ENCODE measurements around the gene DCUN1D2.

Gene DCUN1D2

GRCh38 chr13:113417836-113418721 lies 72.4 kb downstream of the DCUN1D2 start:
- Histone ChIP-seq H3K27me3 (peaks cover 30 to 55% (median 41%) of the 10 kb centered on the region in 11 experiments), H3K9ac (peak overlapping the region in 3 of 11 experiments; percentile 24 to 58 (median 46); a peak in 4 of 22 replicates), H3K4me1 (peaks cover 71 to 87% (median 78%) of the 10 kb centered on the region in 10 experiments), H3K4me2 (peak overlapping the region; percentile 78 to 92 (median 87)), H3K27ac (peak overlapping the region in 1 of 11 experiments; percentile 26; a peak in 1 of 22 replicates), H3K36me3 (peaks cover 0 to 7% (median 5%) of the 10 kb centered on the region in 11 experiments; a peak in 13 of 22 replicates), H3K4me3 (peak overlapping the region in 1 of 10 experiments; percentile 25; a peak in 1 of 20 replicates), H3K9me3 (replicated peaks in 1 of 11) (peaks cover 0 to 5% (median 0%) of the 10 kb centered on the region in 11 experiments; a peak in 7 of 22 replicates), H4K20me1 (peaks cover 0 to 33% (median 0%) of the 10 kb centered on the region in 11 experiments; a peak in 8 of 22 replicates)
- TF ChIP-seq Cebpa-rat (IDR thresholded peaks at IDR 0.05), result peak in 3 of 11 experiments; percentile 20 to 53 (median 23); a peak in 1 of 22 replicates

- peaks cover 0 to 14% (median 6%) of the 10 kb centered on the region in 11 experiments; a peak in 15 of 22 replicates for H3K9me3 ChIP-seq (replicated peaks in 1 of 11)
- H3K4me2 ChIP-seq, result peak overlapping the region; percentile 78 to 92 (median 87)
- peaks cover 0 to 16% (median 9%) of the 10 kb centered on the region in 11 experiments; a peak in 14 of 22 replicates for H3K36me3 ChIP-seq
- TF ChIP-seq Cebpa-rat (IDR thresholded peaks at IDR 0.05), result no peak
- H4K20me1 ChIP-seq, result peaks cover 0 to 25% (median 0%) of the 10 kb centered on the region in 11 experiments; a peak in 8 of 22 replicates
- peak overlapping the region in 3 of 11 experiments; percentile 26 to 48 (median 42); a peak in 4 of 22 replicates for H3K27ac ChIP-seq
- H3K4me3 ChIP-seq, result peak overlapping the region in 3 of 10 experiments; percentile 29 to 32 (median 30); a peak in 4 of 20 replicates
- H3K27me3 ChIP-seq, result peaks cover 30 to 46% (median 35%) of the 10 kb centered on the region in 11 experiments
- peak overlapping the region in 9 of 11 experiments; percentile 2 to 64 (median 36); a peak in 14 of 22 replicates for H3K9ac ChIP-seq
- H3K4me1 ChIP-seq, result peaks cover 69 to 80% (median 73%) of the 10 kb centered on the region in 10 experiments
These were observed 73.3 kb downstream of the DCUN1D2 start for GRCh38 chr13:113417008-113417751.

- H3K4me2 ChIP-seq, result peak overlapping the region in 9 of 11 experiments; percentile 50 to 92 (median 89); a peak in 18 of 22 replicates
- H3K4me3 ChIP-seq, result no peak overlapping the region
- peaks cover 23 to 37% (median 33%) of the 10 kb centered on the region in 11 experiments for H3K27me3 ChIP-seq
- H4K20me1 ChIP-seq, result peaks cover 0 to 31% (median 0%) of the 10 kb centered on the region in 11 experiments; a peak in 8 of 22 replicates
- H3K9ac ChIP-seq, result no peak overlapping the region
- peaks cover 0 to 20% (median 11%) of the 10 kb centered on the region in 11 experiments; a peak in 15 of 22 replicates for H3K9me3 ChIP-seq (replicated peaks in 1 of 11)
- no peak for TF ChIP-seq Cebpa-rat (IDR thresholded peaks at IDR 0.05)
- H3K27ac ChIP-seq, result no peak overlapping the region
- peaks cover 73 to 83% (median 77%) of the 10 kb centered on the region in 10 experiments for H3K4me1 ChIP-seq
- H3K36me3 ChIP-seq, result peaks cover 0 to 19% (median 9%) of the 10 kb centered on the region in 11 experiments; a peak in 14 of 22 replicates
These were observed 74.7 kb downstream of the DCUN1D2 start for GRCh38 chr13:113415825-113416224.

- H3K36me3 ChIP-seq, result peaks cover 0 to 19% (median 9%) of the 10 kb centered on the region in 11 experiments; a peak in 14 of 22 replicates
- no peak for TF ChIP-seq Cebpa-rat (IDR thresholded peaks at IDR 0.05)
- H3K27ac ChIP-seq, result peak overlapping the region in 7 of 11 experiments; percentile 79 to 87 (median 84); a peak in 10 of 22 replicates
- no peak overlapping the region for H3K4me3 ChIP-seq
- peaks cover 23 to 37% (median 33%) of the 10 kb centered on the region in 11 experiments for H3K27me3 ChIP-seq
- peaks cover 0 to 20% (median 11%) of the 10 kb centered on the region in 11 experiments; a peak in 15 of 22 replicates for H3K9me3 ChIP-seq (replicated peaks in 1 of 11)
- H3K4me1 ChIP-seq, result peaks cover 76 to 86% (median 82%) of the 10 kb centered on the region in 10 experiments
- H4K20me1 ChIP-seq, result peaks cover 0 to 31% (median 0%) of the 10 kb centered on the region in 11 experiments; a peak in 8 of 22 replicates
- H3K9ac ChIP-seq, result peak overlapping the region in 9 of 11 experiments; percentile 5 to 81 (median 77); a peak in 11 of 22 replicates
- H3K4me2 ChIP-seq, result peak overlapping the region; percentile 73 to 92 (median 89)
These were observed 75.5 kb downstream of the DCUN1D2 start for GRCh38 chr13:113415032-113415431.

- Histone ChIP-seq H4K20me1 (peaks cover 0 to 31% (median 0%) of the 10 kb centered on the region in 11 experiments; a peak in 8 of 22 replicates), H3K4me3 (no peak overlapping the region), H3K36me3 (peaks cover 0 to 19% (median 9%) of the 10 kb centered on the region in 11 experiments; a peak in 14 of 22 replicates), H3K4me1 (peaks cover 79 to 90% (median 84%) of the 10 kb centered on the region in 10 experiments), H3K4me2 (peak overlapping the region; percentile 77 to 92 (median 89)), H3K9me3 (replicated peaks in 1 of 11) (peaks cover 0 to 23% (median 11%) of the 10 kb centered on the region in 11 experiments; a peak in 16 of 22 replicates), H3K27me3 (peaks cover 23 to 37% (median 33%) of the 10 kb centered on the region in 11 experiments), H3K27ac (peak overlapping the region; percentile 54 to 87 (median 81); a peak in 20 of 22 replicates), H3K9ac (peak overlapping the region; percentile 59 to 81 (median 76); a peak in 19 of 22 replicates)
- TF ChIP-seq Cebpa-rat (IDR thresholded peaks at IDR 0.05), result no peak
These were observed 76.2 kb downstream of the DCUN1D2 start for GRCh38 chr13:113414335-113414734.

- TF ChIP-seq Cebpa-rat (IDR thresholded peaks at IDR 0.05), result no peak
- Histone ChIP-seq H3K27ac (peak overlapping the region; percentile 54 to 87 (median 81); a peak in 21 of 22 replicates), H3K9ac (peak overlapping the region; percentile 59 to 81 (median 76)), H4K20me1 (peaks cover 0 to 31% (median 0%) of the 10 kb centered on the region in 11 experiments; a peak in 8 of 22 replicates), H3K4me1 (peaks cover 83 to 94% (median 88%) of the 10 kb centered on the region in 10 experiments), H3K9me3 (replicated peaks in 1 of 11) (peaks cover 0 to 26% (median 14%) of the 10 kb centered on the region in 11 experiments; a peak in 16 of 22 replicates), H3K4me2 (peak overlapping the region; percentile 77 to 92 (median 89)), H3K4me3 (peak overlapping the region in 5 of 10 experiments; percentile 2 to 31 (median 27); a peak in 5 of 20 replicates), H3K27me3 (peaks cover 23 to 37% (median 33%) of the 10 kb centered on the region in 11 experiments), H3K36me3 (peaks cover 0 to 19% (median 9%) of the 10 kb centered on the region in 11 experiments; a peak in 14 of 22 replicates)
These were observed 76.6 kb downstream of the DCUN1D2 start for GRCh38 chr13:113413898-113414282.

- no peak for TF ChIP-seq Cebpa-rat (IDR thresholded peaks at IDR 0.05)
- Histone ChIP-seq H3K4me1 (peaks cover 85 to 96% (median 90%) of the 10 kb centered on the region in 10 experiments), H3K4me2 (peak overlapping the region; percentile 77 to 92 (median 89)), H3K9ac (peak overlapping the region; percentile 59 to 81 (median 76)), H3K4me3 (peak overlapping the region in 5 of 10 experiments; percentile 2 to 31 (median 27); a peak in 5 of 20 replicates), H3K27ac (peak overlapping the region; percentile 54 to 87 (median 81)), H3K9me3 (replicated peaks in 1 of 11) (peaks cover 0 to 26% (median 14%) of the 10 kb centered on the region in 11 experiments; a peak in 16 of 22 replicates), H3K27me3 (peaks cover 23 to 35% (median 31%) of the 10 kb centered on the region in 11 experiments), H4K20me1 (peaks cover 0 to 31% (median 0%) of the 10 kb centered on the region in 11 experiments; a peak in 8 of 22 replicates), H3K36me3 (peaks cover 0 to 19% (median 9%) of the 10 kb centered on the region in 11 experiments; a peak in 14 of 22 replicates)
These were observed 77.2 kb downstream of the DCUN1D2 start for GRCh38 chr13:113413178-113413897.
